T-cell (primary cell): ENCODE measurements around the gene GCDH. TPM values are rescaled to one million over a fixed set of nuclear protein-coding genes. Genes with fewer than 3 reads are reported as not detected.

Experiments used
- ATAC-seq, 4 experiments: fragments of 200-7000 bp in 3 of 4; fragments of 150-1000 bp in 1 of 4; cut with Tn5 transposase; replicated peaks in 1 of 4; 1 replicate in 3 of 4; 2 replicates in 1 of 4; pipeline ENCODE4 v1.10.0; 2021; ENCODE audit warnings: moderate library complexity in 3 of 4, mild to moderate bottlenecking in 2 of 4, moderate number of reproducible peaks in 1 of 4
- CTCF ChIA-PET, 2 donors: fragments of 300-600 bp; sonication (Branson Sonifier 250); formaldehyde crosslinking; loops; one replicate each; lab custom pipeline; 2022; ENCODE audit warnings: antibody characterized with exemption in 2 of 2; lab: Charles Lee
- POLR2A ChIA-PET, 2 donors: fragments of 300-600 bp; sonication (Branson Sonifier 250); formaldehyde crosslinking; loops; one replicate each; lab custom pipeline; 2022; ENCODE audit warnings: antibody characterized with exemption in 2 of 2; lab: Charles Lee
- DNase-seq, 35 experiments: peaks; one replicate each; pipeline versions ENCODE4 v3.0.0 to v3.0.0-alpha.2; 2013 to 2023
- H3K27ac ChIP-seq: one replicate; pipeline ENCODE4 v1.5.1; 2013; ENCODE audit warnings: low read length
- H3K27me3 ChIP-seq, 2 experiments: replicated peaks in 1 of 2; 1 replicate in 1 of 2; 2 replicates in 1 of 2; pipeline versions ENCODE4 v1.6.1 to v1.7.0; 2013; ENCODE audit warnings: low read length in 1 of 2, mixed read lengths in 1 of 2; ENCODE audit not compliant: control insufficient read depth in 2 of 2, insufficient read depth in 2 of 2; ENCODE audit errors: extremely low read depth in 1 of 2
- H3K36me3 ChIP-seq, 2 donors: 1 replicate in 1 of 2; 2 replicates in 1 of 2; pipeline versions ENCODE4 v1.6.1 to v1.7.0; 2013; ENCODE audit warnings: low read length in 1 of 2; ENCODE audit not compliant: control insufficient read depth in 2 of 2, insufficient read depth in 1 of 2; ENCODE audit errors: extremely low read depth in 1 of 2
- H3K4me1 ChIP-seq, 2 experiments: 1 replicate in 1 of 2; 2 replicates in 1 of 2; pipeline versions ENCODE4 v1.6.1 to v1.7.0; 2013; ENCODE audit warnings: low read length in 2 of 2, mixed read lengths in 1 of 2; ENCODE audit not compliant: insufficient read depth in 2 of 2, control insufficient read depth in 1 of 2; ENCODE audit errors: extremely low read depth in 1 of 2
- H3K4me3 ChIP-seq, 2 donors: 1 replicate in 1 of 2; 2 replicates in 1 of 2; pipeline versions ENCODE4 v1.5.1 to v1.7.0; 2013; ENCODE audit warnings: mild to moderate bottlenecking in 2 of 2, low read length in 1 of 2, moderate library complexity in 1 of 2; ENCODE audit not compliant: control insufficient read depth in 1 of 2; ENCODE audit errors: extremely low read depth in 1 of 2
- H3K9me3 ChIP-seq: 2 replicates; pipeline ENCODE4 v1.7.0; 2013
- H3K27ac Mint-ChIP-seq, 2 donors: one replicate each; pipeline ENCODE4 v1.8.0; 2020 to 2021; ENCODE audit warnings: mild to moderate bottlenecking in 2 of 2, mixed read lengths in 2 of 2
- H3K27me3 Mint-ChIP-seq, 2 donors: one replicate each; pipeline ENCODE4 v1.8.0; 2021 to 2022; ENCODE audit warnings: mixed read lengths in 2 of 2
- H3K36me3 Mint-ChIP-seq: one replicate; pipeline ENCODE4 v1.8.0; 2021; ENCODE audit warnings: mixed read lengths
- H3K4me1 Mint-ChIP-seq, 3 donors: one replicate each; pipeline ENCODE4 v1.8.0; 2020 to 2022; ENCODE audit warnings: mixed read lengths in 3 of 3, mild to moderate bottlenecking in 1 of 3
- H3K4me3 Mint-ChIP-seq, 3 donors: one replicate each; pipeline ENCODE4 v1.8.0; 2020 to 2022; ENCODE audit warnings: mild to moderate bottlenecking in 3 of 3, mixed read lengths in 3 of 3, moderate library complexity in 3 of 3
- H3K9me3 Mint-ChIP-seq, 3 donors: one replicate each; pipeline ENCODE4 v1.8.0; 2020 to 2022; ENCODE audit warnings: mixed read lengths in 3 of 3
- WGBS: methylation state at CpG from one replicate; pipeline ENCODE4 v1.1.5; 2013; ENCODE audit warnings: missing lambda C conversion rate; ENCODE audit not compliant: insufficient coverage; 5-methylcytosine and 5-hydroxymethylcytosine counted together
- total RNA-seq, 35 experiments: library from RNA in 6 of 35; stranded (reverse) in 6 of 35; fragments of 120-200 nt in 1 of 35; gene quantifications; one replicate each; pipeline versions ENCODE4 v1.2.1 to v1.2.4 and lab custom pipeline; 2013 to 2026

Gene GCDH
- total RNA-seq, 5 donors from 2014 or later (not counting 1 experiment from before 2014, with no cell fraction given) = 39.8 to 68.7 (median 60.0) TPM

DNA sequence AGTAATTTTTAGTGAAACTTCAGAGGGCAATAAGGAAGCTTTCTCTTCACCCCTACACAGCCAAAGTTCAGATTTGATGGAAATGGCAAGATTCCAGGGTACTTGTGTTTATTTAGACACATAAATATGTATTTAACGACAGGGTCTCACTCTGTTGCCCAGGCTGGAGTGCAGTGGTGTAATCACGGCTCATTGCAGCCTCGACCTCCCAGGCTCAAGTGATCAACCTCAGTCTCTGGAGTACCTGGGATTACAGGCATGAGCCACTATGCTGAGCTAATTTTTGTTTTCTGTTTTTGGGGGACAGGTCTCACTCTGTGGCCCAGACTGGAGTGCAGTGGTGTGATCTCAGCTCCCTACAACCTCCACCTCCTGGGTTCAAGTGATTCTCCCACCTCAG is 30.1 kb downstream of the GCDH start:
- peak overlapping the region in 1 of 2 donors; percentile 31 for H3K27ac Mint-ChIP-seq
- peaks cover 0 to 16% of the 10 kb centered on the region in 2 experiments for H3K4me1 ChIP-seq
- ATAC-seq = no peak
- H3K4me3 ChIP-seq = no peak overlapping the region
- H3K27ac ChIP-seq = no peak overlapping the region
- H3K27me3 ChIP-seq = peaks cover 0 to 4% of the 10 kb centered on the region in 2 experiments
- H3K36me3 Mint-ChIP-seq = peaks cover 29% of the 10 kb centered on the region
- no peaks in the 10 kb centered on the region for H3K27me3 Mint-ChIP-seq
- no peaks in the 10 kb centered on the region for H3K9me3 Mint-ChIP-seq
- H3K4me3 Mint-ChIP-seq = no peak overlapping the region
- DNase-seq = no peak
- CTCF ChIA-PET = interaction anchor here (0.6 to 0.7 kb wide), 2 partner anchors 47 to 48 kb away, joined by 3 read pairs; no protein-coding TSS in a partner anchor
- peaks cover 8 to 34% of the 10 kb centered on the region in 2 donors for H3K36me3 ChIP-seq
- H3K4me1 Mint-ChIP-seq = peaks cover 12 to 22% (median 19%) of the 10 kb centered on the region in 3 donors
- WGBS = 100% methylated on average over 2 of the region's 3 CpGs
- POLR2A ChIA-PET = no interaction called here
- H3K9me3 ChIP-seq = no peaks in the 10 kb centered on the region

- H3K27ac ChIP-seq = no peak overlapping the region
- ChIA-PET POLR2A (no interaction called here), CTCF (no interaction called here)
- Mint-ChIP-seq H3K4me1 (peaks cover 7 to 17% (median 14%) of the 10 kb centered on the region in 3 donors), H3K9me3 (no peaks in the 10 kb centered on the region), H3K36me3 (peaks cover 38% of the 10 kb centered on the region), H3K4me3 (no peak overlapping the region), H3K27me3 (no peaks in the 10 kb centered on the region), H3K27ac (no peak overlapping the region)
- H3K9me3 ChIP-seq = no peaks in the 10 kb centered on the region
- ATAC-seq (no peak), DNase-seq (no peak)
- peaks cover 0 to 3% of the 10 kb centered on the region in 2 experiments for H3K27me3 ChIP-seq
- peaks cover 11 to 48% of the 10 kb centered on the region in 2 donors for H3K36me3 ChIP-seq
- peaks cover 0 to 16% of the 10 kb centered on the region in 2 experiments for H3K4me1 ChIP-seq
- no peak overlapping the region for H3K4me3 ChIP-seq
- WGBS = 97% methylated on average over 3 of the region's 4 CpGs
These were observed 32.0 kb downstream of the GCDH start for GRCh38 chr19:12922959-12923358.

DNA sequence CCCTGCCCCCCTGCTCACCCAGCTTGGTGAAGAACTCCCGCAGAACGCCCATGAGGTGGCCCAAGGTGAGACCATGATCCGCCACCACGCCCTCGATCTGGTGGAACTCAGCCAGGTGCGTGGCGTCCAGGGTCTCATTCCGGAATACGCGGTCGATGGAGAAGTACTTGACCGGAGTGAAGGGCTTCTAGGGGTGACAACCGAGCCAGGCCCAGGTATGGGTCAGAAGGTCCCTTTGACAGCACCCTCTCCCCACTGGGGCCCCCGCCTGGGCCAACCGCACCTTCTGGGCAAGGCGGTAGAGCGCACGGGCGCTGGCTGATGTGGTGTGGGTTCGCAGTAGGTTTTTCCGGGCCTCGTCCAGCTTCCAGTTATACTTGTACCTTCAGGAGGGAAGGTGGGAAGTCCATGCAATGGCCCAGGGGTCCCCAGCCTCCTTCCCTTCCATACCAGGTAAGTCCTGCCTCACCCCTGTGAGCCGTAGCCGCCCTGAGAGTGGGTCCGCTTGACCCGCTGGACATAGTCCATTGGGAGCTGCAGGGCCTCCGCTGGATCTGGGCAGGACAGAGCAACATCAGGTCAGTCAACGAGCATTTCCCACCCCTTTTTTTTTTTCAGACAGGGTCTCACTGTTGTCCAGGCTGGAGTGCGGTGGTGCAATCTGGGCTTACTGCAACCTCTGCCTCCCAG is 33.8 kb downstream of the GCDH start:
- no peaks in the 10 kb centered on the region for H3K4me1 ChIP-seq
- no peaks in the 10 kb centered on the region for H3K27me3 Mint-ChIP-seq
- ATAC-seq (no peak), DNase-seq (no peak)
- peaks cover 1 to 6% (median 6%) of the 10 kb centered on the region in 3 donors for H3K4me1 Mint-ChIP-seq
- no peak overlapping the region for H3K4me3 Mint-ChIP-seq
- H3K27ac ChIP-seq = no peak overlapping the region
- H3K27me3 ChIP-seq = no peaks in the 10 kb centered on the region
- peaks cover 11 to 65% of the 10 kb centered on the region in 2 donors for H3K36me3 ChIP-seq
- H3K9me3 Mint-ChIP-seq = no peaks in the 10 kb centered on the region
- POLR2A ChIA-PET = no interaction called here
- peaks cover 52% of the 10 kb centered on the region for H3K36me3 Mint-ChIP-seq
- no peak overlapping the region for H3K27ac Mint-ChIP-seq
- 98% methylated on average over 16 of the region's 29 CpGs for WGBS
- H3K4me3 ChIP-seq = no peak overlapping the region
- CTCF ChIA-PET = no interaction called here
- H3K9me3 ChIP-seq = no peaks in the 10 kb centered on the region

GRCh38 chr19:12930002-12930645 is 39.2 kb downstream of the GCDH start:
- Mint-ChIP-seq H3K9me3 (no peaks in the 10 kb centered on the region), H3K36me3 (peaks cover 25% of the 10 kb centered on the region), H3K4me3 (no peak overlapping the region), H3K27me3 (no peaks in the 10 kb centered on the region), H3K4me1 (peaks cover 19 to 26% (median 24%) of the 10 kb centered on the region in 3 donors), H3K27ac (no peak overlapping the region)
- peaks cover 9 to 49% of the 10 kb centered on the region in 2 donors for H3K36me3 ChIP-seq
- no peak for DNase-seq
- ChIA-PET POLR2A (no interaction called here), CTCF (no interaction called here)
- no peaks in the 10 kb centered on the region for H3K27me3 ChIP-seq
- peaks cover 6 to 23% of the 10 kb centered on the region in 2 experiments for H3K4me1 ChIP-seq
- ATAC-seq = no peak
- no peak overlapping the region for H3K4me3 ChIP-seq
- no peaks in the 10 kb centered on the region for H3K9me3 ChIP-seq
- H3K27ac ChIP-seq = no peak overlapping the region
- 89% methylated on average over 14 of the region's 19 CpGs for WGBS

DNA sequence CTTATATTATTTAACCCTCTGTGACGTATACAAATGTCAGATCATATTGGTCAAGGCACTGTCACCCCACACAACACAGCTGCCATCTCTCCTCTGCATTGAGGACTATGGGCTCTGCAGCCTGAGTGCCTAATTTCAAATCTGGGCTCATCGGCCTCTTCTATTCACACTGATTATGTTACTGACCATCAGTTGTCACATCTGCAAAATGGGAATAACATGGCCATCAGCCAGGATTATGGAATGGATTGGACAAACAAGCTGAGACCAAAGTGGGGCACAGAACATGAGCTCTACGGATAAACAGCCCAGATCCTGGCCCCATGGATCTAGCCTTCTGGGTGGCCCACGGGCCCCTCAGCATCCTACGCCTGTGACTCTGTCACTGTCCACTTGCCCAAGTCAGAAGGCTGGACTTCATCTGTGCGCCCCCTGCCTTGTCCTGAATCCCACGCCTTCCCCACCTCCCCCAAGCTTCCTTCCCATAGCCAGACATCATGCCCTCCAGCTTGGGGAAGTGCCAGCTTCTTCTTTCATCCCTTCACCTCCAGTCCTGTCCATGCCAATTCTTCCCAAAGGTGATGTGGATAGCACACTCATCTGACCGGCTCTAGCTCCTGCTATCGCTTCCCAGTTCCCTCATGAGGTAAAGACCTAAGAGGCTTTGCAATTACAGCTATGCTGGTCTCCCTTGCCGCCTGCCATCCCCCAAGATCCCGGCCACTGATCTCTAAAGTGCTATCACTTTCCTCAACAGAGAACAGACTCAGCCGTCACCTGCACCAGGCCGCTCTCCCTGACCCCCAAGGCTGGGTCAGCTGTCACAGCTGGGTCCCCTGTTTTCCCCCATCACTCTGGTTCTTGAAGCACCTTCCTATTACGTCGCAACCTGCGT is 41.7 kb downstream of the GCDH start:
- peaks cover 15% of the 10 kb centered on the region for H3K36me3 Mint-ChIP-seq

More for the DNA sequence above, 41.7 kb downstream of the GCDH start:
- peak overlapping the region; percentile 95 to 99 (median 98) for H3K4me3 Mint-ChIP-seq
- H3K27ac Mint-ChIP-seq = peak overlapping the region; percentile 77 to 89
- 24% methylated on average over 14 of the region's 16 CpGs for WGBS
- H3K4me1 Mint-ChIP-seq = peaks cover 33 to 36% (median 33%) of the 10 kb centered on the region in 3 donors
- CTCF ChIA-PET = interaction anchor here (1.0 to 1.6 kb wide), 4 partner anchors 28 to 47 kb away, joined by 4 to 6 read pairs (median 4); no protein-coding TSS in a partner anchor
- Histone ChIP-seq H3K36me3 (peaks cover 6 to 31% of the 10 kb centered on the region in 2 donors), H3K9me3 (no peaks in the 10 kb centered on the region), H3K27me3 (no peaks in the 10 kb centered on the region), H3K27ac (peak overlapping the region; percentile 52), H3K4me1 (peaks cover 20 to 39% of the 10 kb centered on the region in 2 experiments), H3K4me3 (peak overlapping the region; percentile 86 to 96)
- no peaks in the 10 kb centered on the region for H3K9me3 Mint-ChIP-seq
- ATAC-seq (peak in 1 of 4 experiments; percentile 4), DNase-seq (no peak)
- POLR2A ChIA-PET = interaction anchor here in 1 of 2 donors (0.6 to 1.1 kb wide), 2 partner anchors 10 to 254 kb away, joined by 4 to 6 read pairs; no protein-coding TSS in a partner anchor
- H3K27me3 Mint-ChIP-seq = no peaks in the 10 kb centered on the region
